ENCODE measurements around the gene LUM.

The LUM gene

GRCh38 chr12:91074154-91074709 lies 37.1 kb downstream of the LUM start:
- DNase-seq (ENCODE audit: low spot score) = no peak

GRCh38 chr12:91073426-91073825 lies 37.9 kb downstream of the LUM start:
- DNase-seq (ENCODE audit: low spot score) = no peak

- no peak for DNase-seq (ENCODE audit: low spot score)
Observed at GRCh38 chr12:91072931-91073330, 38.4 kb downstream of the LUM start.

GRCh38 chr12:91070936-91071335 lies 40.4 kb downstream of the LUM start:
- no peak for DNase-seq (ENCODE audit: low spot score)

GRCh38 chr12:91065396-91065795 lies 45.9 kb downstream of the LUM start:
- DNase-seq (ENCODE audit: low spot score) = no peak

GRCh38 chr12:91064640-91065039 lies 46.7 kb downstream of the LUM start:
- DNase-seq (ENCODE audit: low spot score) = no peak

DNA sequence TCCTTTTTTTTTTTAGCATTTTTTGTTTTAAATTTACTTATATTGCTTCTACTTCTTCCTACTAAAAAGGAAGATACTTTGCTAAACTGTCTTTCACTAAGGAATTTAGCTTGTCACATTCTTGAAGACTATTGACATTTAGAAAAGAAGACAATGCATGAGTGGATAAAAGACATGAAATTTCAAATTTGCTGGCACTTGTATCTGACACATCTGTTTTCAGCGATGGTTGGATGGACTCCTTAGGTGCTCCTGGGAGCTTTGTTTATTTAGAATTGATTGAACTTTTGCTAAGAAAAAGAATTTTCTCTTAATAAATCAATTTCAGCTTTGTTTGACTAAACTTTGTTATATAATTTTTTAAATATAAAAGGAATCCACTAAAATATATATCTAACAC lies 50.2 kb downstream of the LUM start:
- DNase-seq (ENCODE audit: low spot score) = no peak

DNA sequence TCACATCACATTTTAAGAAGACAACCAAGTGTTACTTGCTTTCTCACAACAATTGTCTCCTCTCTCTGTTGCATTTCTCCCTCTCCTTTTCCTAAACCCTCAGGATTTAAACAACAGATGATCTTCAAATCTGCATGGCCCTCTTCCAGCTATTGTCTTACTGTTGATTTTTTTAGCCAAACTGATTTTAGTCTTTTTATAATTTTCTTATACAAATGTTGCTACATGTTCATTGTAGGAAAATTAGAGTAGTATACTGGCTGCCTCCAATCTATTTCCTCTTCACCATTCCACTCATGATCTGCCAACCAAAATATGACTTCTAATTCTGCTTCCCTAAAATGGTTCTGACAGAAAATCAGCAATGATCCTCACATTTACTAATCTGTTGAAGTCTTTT lies 52.1 kb downstream of the LUM start:
- no peak for DNase-seq (ENCODE audit: low spot score)

- no peak for DNase-seq (ENCODE audit: low spot score)
Observed at GRCh38 chr12:91058786-91059185, 52.5 kb downstream of the LUM start.

GRCh38 chr12:91057368-91058165 lies 53.7 kb downstream of the LUM start, which contains the start of gene KERA:
TSS of gene KERA (minus strand) at chr12:91058024. CDS start at chr12:91056281, 1,743 bp downstream.
- DNase-seq (ENCODE audit: low spot score) = no peak

GRCh38 chr12:91056488-91056887 lies 54.8 kb downstream of the LUM start:
- no peak for DNase-seq (ENCODE audit: low spot score)

- no peak for DNase-seq (ENCODE audit: low spot score)
Observed at GRCh38 chr12:91055976-91056375, 55.3 kb downstream of the LUM start.

DNA sequence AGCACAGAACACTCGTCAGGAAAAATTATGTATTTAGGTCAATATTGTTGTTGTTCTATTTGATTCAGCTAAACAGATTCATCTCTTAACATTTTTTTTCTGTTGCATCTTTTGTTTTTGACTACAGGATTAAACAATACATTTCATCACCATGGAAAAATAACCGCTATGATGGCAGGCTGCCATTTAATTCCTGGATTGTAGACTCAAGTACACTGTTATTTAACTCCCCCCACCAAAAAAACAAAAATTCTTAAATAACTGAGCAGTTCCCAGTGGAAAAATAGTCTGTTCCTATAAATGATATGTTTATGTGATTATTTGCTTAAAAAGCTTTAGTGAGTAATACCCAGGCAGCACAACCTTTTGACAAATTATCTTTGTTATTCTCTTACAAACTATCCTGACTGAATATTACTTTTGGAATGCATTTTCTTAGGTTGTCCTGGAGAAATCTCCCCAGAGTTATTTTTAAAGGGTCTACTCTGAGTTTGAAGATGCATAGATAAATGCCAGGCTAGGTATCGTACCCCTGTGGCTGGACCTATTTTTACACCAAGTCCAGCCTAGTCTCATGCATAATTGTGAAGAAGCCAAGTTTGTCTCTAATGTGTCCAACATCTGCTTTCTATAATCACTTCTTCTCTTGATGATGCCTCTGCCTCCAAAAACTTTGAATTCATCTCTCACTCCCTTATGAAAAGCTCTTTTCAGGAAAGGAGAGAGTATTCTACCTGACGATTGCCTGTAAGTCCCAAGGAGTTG lies 57.2 kb downstream of the LUM start:
- no peak for DNase-seq (ENCODE audit: low spot score)

All from cerebellar cortex (tissue), 1 donor.